MM.1S (cell line): ENCODE measurements around the gene FBXL4.

Source experiments
- DNase-seq: peaks from one replicate; pipeline ENCODE4 v3.0.0-alpha.2; 2015
- H2AFZ ChIP-seq: fragments of 300-600 bp; sonication (generic); 2 replicates; pipeline ENCODE4 v1.6.0; 2016; ENCODE audit warnings: antibody characterized with exemption, low read length
- H3F3A ChIP-seq: fragments of 300-600 bp; sonication (generic); 2 replicates; pipeline ENCODE4 v1.6.1; 2016; ENCODE audit warnings: mild to moderate bottlenecking, antibody characterized with exemption, low read length, moderate library complexity, mixed read lengths; ENCODE audit not compliant: insufficient read depth
- H3K27ac ChIP-seq: fragments of 300-600 bp; sonication (generic); 2 replicates; pipeline ENCODE4 v1.5.1; 2016; ENCODE audit warnings: mild to moderate bottlenecking, low read length
- H3K27me3 ChIP-seq: fragments of 300-600 bp; sonication (generic); replicated peaks from 2 replicates; pipeline ENCODE4 v1.6.0; 2016; ENCODE audit warnings: low read length; ENCODE audit not compliant: insufficient read depth
- H3K36me3 ChIP-seq: fragments of 300-600 bp; sonication (generic); replicated peaks from 2 replicates; pipeline ENCODE4 v1.6.1; 2016; ENCODE audit warnings: mild to moderate bottlenecking, low read length, mixed read lengths; ENCODE audit not compliant: insufficient read depth
- H3K4me1 ChIP-seq: fragments of 300-600 bp; sonication (generic); 2 replicates; pipeline ENCODE4 v1.6.1; 2016; ENCODE audit warnings: low read length, mixed read lengths
- H3K4me2 ChIP-seq: fragments of 300-600 bp; sonication (generic); 2 replicates; pipeline ENCODE4 v1.6.0; 2016; ENCODE audit warnings: low read depth, low read length
- H3K4me3 ChIP-seq: fragments of 300-600 bp; sonication (generic); 2 replicates; pipeline ENCODE4 v1.5.1; 2016; ENCODE audit warnings: low read length, mixed read lengths
- H3K79me2 ChIP-seq: fragments of 300-600 bp; sonication (generic); 2 replicates; pipeline ENCODE4 v1.6.1; 2016; ENCODE audit warnings: mixed run types, low read length, mixed read lengths
- H3K9ac ChIP-seq: fragments of 300-600 bp; sonication (generic); 2 replicates; pipeline ENCODE4 v1.6.1; 2016; ENCODE audit warnings: low read length, mixed read lengths
- H3K9me2 ChIP-seq: fragments of 300-600 bp; sonication (generic); replicated peaks from 2 replicates; pipeline ENCODE4 v1.6.1; 2016; ENCODE audit warnings: mild to moderate bottlenecking, low read length, mixed read lengths; ENCODE audit not compliant: insufficient read depth
- H3K9me3 ChIP-seq: fragments of 300-600 bp; sonication (generic); replicated peaks from 2 replicates; pipeline ENCODE4 v1.6.1; 2016; ENCODE audit warnings: mild to moderate bottlenecking, low read length, mixed read lengths; ENCODE audit not compliant: insufficient read depth
- H4K20me1 ChIP-seq: fragments of 300-600 bp; sonication (generic); 2 replicates; pipeline ENCODE4 v1.6.1; 2016; ENCODE audit warnings: mild to moderate bottlenecking, low read length, moderate library complexity, mixed read lengths; ENCODE audit not compliant: insufficient read depth
- CTCF ChIP-seq: fragments of 300-600 bp; sonication (generic); IDR thresholded peaks from 2 replicates; pipeline ENCODE4 v1.5.1; 2016; ENCODE audit warnings: antibody characterized with exemption, low read length, mixed read lengths
- EZH2 ChIP-seq: fragments of 300-600 bp; sonication (generic); optimal IDR thresholded peaks from 2 replicates; pipeline ENCODE3; 2017; ENCODE audit warnings: low read depth, mild to moderate bottlenecking, antibody characterized with exemption, low read length, mixed read lengths
- EZH2phosphoT487 ChIP-seq: fragments of 300-600 bp; sonication (generic); IDR thresholded peaks from 2 replicates; pipeline ENCODE4 v1.6.1; 2018; ENCODE audit warnings: antibody characterized with exemption, low read length

FBXL4 gene

GRCh38 chr6:98823428-98824161, 124.2 kb downstream of the FBXL4 start:
- no peak overlapping the region for H2AFZ ChIP-seq
- H3K27ac ChIP-seq, result no peak overlapping the region
- H3K36me3 ChIP-seq, result no peaks in the 10 kb centered on the region
- no peaks in the 10 kb centered on the region for H3K27me3 ChIP-seq
- no peaks in the 10 kb centered on the region for H3K9me2 ChIP-seq
- H4K20me1 ChIP-seq, result no peaks in the 10 kb centered on the region
- H3K4me2 ChIP-seq, result no peak overlapping the region
- no peaks in the 10 kb centered on the region for H3K9me3 ChIP-seq
- H3K4me3 ChIP-seq, result no peak overlapping the region
- no peaks in the 10 kb centered on the region for H3F3A ChIP-seq
- no peak for DNase-seq
- no peaks in the 10 kb centered on the region for H3K79me2 ChIP-seq
- TF ChIP-seq CTCF (no peak), EZH2 (no peak), EZH2phosphoT487 (no peak)
- no peaks in the 10 kb centered on the region for H3K4me1 ChIP-seq
- H3K9ac ChIP-seq, result no peak overlapping the region

- Histone ChIP-seq H3K4me1 (no peaks in the 10 kb centered on the region), H3K27ac (no peak overlapping the region), H3F3A (no peaks in the 10 kb centered on the region), H3K4me2 (no peak overlapping the region), H3K4me3 (no peak overlapping the region), H3K9me2 (no peaks in the 10 kb centered on the region), H3K9ac (no peak overlapping the region), H3K36me3 (no peaks in the 10 kb centered on the region), H3K79me2 (no peaks in the 10 kb centered on the region), H3K9me3 (no peaks in the 10 kb centered on the region), H4K20me1 (no peaks in the 10 kb centered on the region), H2AFZ (no peak overlapping the region), H3K27me3 (no peaks in the 10 kb centered on the region)
- no peak for DNase-seq
- TF ChIP-seq EZH2, result no peak
- TF ChIP-seq CTCF, result no peak
- TF ChIP-seq EZH2phosphoT487, result no peak
Observed at GRCh38 chr6:98821756-98822405, 125.9 kb downstream of the FBXL4 start.
